Stimulated activated CD4-positive, alpha-beta T cell treated with anti-CD3 and anti-CD28 coated beads, Interleukin-4, amount 100 ng/mL, for 4 hours (primary cell): Measurements from ENCODE around the gene MEIS2.

Experiments
- DNase-seq, 2 experiments: peaks; one replicate each; pipeline ENCODE4 v3.0.0-alpha.2; 2020

MEIS2 gene

GRCh38 chr15:37070686-37071085, 29.7 kb downstream of the MEIS2 start:
- no peak for DNase-seq

DNA sequence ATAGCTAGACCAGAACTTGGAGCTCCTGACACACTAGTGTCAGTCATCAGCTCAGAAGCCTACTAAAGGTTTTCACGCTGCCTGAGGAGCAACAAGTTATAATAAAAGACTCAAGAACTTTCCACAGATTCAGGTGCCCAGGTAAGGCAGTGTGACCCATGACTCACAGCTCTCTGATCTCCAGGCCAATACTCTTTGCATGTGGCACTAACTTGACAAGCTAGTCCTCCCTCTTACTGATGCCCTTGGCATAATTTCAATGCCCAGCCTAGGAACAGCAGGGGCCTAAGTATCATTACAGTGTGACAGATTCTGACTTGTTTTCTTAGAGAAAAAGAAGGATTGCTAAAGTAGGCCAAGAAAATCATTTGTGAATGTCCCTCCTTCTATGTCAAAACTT, 38.4 kb downstream of the MEIS2 start:
- DNase-seq, result no peak

- no peak for DNase-seq
These were observed 41.3 kb downstream of the MEIS2 start for GRCh38 chr15:37059086-37059485.

DNA sequence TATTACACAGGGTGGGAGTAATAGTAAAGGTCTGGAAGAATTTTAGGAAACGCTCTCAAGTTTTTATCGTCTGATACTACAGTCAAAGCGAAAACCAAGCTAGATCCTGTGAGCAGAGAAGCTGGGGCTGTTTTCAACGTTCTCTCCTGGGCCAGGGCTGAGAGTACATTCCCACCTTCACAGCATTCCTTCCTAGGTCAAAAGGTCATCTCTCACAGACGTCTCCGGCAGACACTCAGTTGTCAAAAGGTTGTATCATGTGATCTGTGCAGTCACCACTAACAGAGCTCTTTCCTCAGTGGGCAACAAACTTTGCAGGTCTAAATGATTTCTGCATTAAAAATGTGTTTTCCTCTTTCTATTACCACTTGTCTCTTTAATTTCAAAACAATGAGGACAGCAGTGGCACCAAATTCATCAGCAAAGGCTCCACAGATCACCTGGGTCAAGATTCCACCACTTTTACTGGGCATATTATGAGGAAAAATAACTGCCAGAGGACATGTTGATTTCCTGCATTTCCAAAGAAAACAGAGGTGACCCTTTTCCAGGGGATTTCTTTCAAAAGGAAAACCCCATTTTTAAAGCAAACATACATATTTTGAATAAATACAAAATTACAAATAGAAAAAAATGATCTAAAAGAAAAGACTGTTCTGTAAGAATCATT, 41.9 kb downstream of the MEIS2 start:
- no peak for DNase-seq

GRCh38 chr15:37057831-37058230, 42.5 kb downstream of the MEIS2 start:
- no peak for DNase-seq

DNA sequence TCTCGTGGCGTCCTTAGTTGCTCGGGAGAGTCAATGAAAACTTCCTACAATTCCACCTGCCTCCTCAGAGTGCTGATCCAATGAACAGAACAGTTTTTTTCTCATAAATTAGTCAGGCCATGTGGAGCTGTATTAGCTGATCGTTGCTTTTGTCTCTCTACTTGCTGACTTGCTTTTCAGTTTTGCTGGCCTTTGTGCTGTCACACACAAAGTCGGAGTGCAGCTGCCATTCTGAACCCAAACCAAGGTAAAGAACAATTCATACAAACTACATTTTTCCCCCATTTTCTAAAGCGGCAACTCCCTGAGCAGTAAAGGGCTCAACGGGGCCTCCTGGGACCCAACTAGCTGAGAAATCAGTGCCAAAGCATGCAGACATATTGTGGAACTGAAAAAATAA, 43.1 kb downstream of the MEIS2 start:
- DNase-seq, result no peak

GRCh38 chr15:37056177-37057121, 43.9 kb downstream of the MEIS2 start:
- no peak for DNase-seq

- no peak for DNase-seq
These were observed 44.9 kb downstream of the MEIS2 start for GRCh38 chr15:37055481-37055880.

DNA sequence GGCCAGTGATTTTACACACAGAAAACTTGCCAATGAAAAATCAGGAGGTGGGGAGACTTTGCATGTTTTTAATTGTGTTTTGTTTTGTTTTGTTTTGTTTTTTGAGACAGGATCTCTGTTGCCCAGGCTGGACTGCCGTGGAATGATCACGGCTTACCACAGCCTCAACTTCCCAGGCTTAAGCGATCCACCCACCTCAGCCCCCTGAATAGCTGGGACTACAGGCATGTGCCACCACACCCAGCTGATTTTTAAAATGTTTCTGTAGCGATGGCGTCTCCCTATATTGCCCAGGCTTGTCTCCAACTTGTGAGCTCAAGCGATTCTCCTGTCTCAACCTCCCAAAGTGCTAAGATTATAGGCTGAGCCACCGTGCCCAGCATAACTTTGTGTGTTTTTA, 46.0 kb downstream of the MEIS2 start:
- no peak for DNase-seq

- DNase-seq, result no peak
These were observed 47.2 kb downstream of the MEIS2 start for GRCh38 chr15:37053166-37053565.

- no peak for DNase-seq
These were observed 50.0 kb downstream of the MEIS2 start for GRCh38 chr15:37050345-37050744.

- DNase-seq, result no peak
These were observed 53.3 kb downstream of the MEIS2 start for GRCh38 chr15:37046876-37047614.

- no peak for DNase-seq
These were observed 54.2 kb downstream of the MEIS2 start for GRCh38 chr15:37045859-37046740.

GRCh38 chr15:37044915-37045648, 55.3 kb downstream of the MEIS2 start:
- no peak for DNase-seq

DNA sequence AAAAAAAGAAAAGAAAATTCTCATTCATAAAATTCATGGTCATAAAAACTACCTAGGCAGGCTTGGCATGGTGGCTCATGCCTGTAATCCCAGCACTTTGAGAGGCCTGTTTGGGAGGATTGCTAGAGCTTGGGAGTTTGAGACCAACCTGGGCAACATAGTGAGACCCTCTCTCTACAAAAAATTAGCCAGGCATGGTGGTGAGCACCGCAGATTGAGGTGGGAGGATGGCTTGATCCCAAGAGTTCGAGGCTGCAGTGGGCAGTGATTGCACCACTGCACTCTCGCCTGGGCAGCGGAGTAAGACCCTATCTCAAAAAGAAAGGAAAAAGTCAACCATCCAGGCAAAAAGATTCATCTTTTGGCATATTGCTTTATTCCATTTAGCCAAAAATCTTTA, 58.5 kb downstream of the MEIS2 start:
- no peak for DNase-seq

- no peak for DNase-seq
These were observed 59.3 kb downstream of the MEIS2 start for GRCh38 chr15:37041042-37041441.

DNA sequence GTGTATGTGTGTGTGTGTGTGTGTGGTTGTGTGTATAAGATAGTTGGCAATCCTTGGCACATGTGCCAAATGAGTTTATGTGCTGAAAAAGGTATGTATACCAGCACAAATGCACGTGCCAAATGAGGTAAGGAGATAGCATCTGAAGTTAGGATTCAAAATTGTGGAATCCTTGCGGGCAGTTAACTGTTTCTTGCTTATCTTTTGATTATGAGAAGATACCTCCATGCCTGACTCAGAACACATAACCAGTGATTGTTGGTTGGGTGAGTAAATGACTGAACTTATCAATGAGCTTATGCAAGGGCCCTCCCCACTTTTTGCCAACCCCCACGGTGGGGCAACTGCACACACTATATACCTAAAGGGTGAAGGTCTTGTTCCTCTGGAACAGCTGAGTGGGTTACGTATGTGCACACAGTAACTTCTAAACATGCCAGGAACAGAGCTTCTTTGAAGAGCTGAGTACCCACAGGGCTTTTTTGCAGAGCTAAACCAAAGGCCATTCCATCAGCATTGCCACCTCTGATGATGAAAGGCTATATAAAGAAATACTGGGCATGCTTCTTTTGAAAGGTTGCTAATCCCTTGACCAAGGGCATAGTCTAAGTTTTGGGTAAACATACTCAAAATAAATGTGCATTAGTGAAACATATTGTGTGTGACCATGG, 60.1 kb downstream of the MEIS2 start:
- DNase-seq, result no peak

- DNase-seq, result no peak
These were observed 61.6 kb downstream of the MEIS2 start for GRCh38 chr15:37038716-37039106.

DNA sequence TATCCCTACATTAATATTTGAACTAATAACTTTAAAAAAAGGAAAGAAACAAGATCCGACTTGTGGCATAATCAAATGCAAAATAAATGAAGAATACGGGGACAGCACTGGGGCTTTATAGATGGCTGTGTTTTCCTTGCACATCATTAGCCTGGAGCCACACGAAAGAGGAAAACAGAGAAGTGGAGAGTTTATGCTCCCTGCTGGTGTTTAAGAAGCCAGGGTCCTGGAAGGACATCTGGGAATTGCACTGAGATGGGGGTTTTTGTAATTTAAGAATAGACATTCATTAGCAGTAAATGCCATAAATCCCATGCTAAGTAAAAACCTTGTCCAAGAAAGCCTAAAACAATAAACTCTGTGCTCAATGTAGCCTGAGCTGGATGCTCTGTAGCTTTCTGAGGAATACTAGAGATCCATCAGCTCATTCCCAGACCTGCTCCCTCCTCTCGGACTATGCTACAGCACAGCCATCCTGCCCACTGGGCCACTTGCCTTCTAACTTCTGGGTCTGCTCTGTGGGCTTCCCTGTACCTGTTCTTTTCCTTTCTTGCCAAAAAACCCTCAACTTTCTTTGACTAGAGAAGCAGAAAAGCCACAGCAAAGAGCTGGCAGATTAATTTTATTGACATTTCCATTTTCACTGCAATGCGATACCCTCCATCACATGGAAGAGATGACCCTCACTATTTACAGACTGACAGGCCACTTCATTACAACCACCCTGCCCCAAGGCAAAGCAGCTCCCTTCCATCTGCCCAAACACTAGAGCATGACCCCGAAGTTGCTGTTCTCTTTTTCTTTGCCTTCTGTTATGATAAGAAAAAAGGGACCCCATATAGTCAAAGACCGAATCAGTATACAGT, 62.3 kb downstream of the MEIS2 start:
- no peak for DNase-seq

- DNase-seq, result no peak
These were observed 63.2 kb downstream of the MEIS2 start for GRCh38 chr15:37037071-37037655.
